Stimulated activated CD4-positive, alpha-beta T cell treated with anti-CD3 and anti-CD28 coated beads, Interleukin-15, amount 100 ng/mL, for 24 hours (primary cell): Measurements from ENCODE around the gene MANSC4.

ENCODE experiments used
- DNase-seq: peaks from one replicate; pipeline ENCODE4 v3.0.0-alpha.2; 2020

Gene MANSC4

DNA sequence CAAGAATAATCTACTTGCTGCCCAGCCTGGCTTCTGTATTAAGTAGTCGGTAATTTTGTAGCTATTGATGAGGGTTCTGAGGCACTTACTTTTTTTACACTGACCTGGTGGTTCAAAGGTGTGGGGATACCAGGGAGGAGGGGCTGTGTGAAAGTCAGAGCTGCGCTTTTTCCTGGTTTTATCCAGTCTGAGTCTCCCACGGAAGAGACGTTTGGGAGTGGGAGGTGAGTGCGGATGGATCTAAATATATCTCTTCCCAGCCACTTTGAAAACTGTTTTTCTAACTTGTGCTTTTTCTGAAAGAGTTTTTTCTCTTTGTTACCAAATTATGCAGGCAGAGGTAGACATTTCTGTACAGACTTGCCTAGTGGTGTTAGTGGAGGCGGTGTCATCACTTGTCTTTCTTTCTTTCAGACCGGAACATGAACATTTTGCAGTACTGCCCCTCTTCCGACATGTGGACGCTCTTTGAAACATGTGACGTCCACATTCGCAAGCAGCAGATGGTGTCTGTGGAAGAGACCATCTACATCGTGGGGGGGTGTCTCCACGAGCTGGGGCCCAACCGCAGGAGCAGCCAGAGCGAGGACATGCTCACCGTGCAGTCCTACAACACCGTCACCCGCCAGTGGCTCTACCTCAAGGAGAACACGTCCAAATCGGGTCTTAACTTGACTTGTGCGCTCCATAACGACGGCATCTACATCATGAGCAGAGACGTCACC, 17.4 kb upstream of the MANSC4 start:
- no peak for DNase-seq

DNA sequence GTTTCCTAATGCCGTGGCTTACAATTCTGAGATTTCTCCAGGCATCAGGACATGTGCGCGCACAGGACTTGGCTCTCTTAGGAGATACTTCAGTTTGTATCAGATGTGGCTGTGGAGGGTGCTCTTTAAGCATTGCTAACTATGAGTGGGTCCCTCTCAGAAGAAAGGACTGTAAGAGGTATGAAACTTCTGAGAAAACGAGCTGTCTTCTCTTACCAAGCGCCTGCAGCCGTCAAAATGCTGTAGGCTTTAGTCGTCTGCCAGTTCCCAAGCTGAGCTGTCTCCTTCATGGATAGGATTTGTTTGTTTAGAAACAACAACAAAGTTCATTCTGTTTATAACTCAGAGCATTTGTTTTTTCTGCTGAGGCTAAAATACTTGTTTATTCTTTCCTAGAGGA, 16.1 kb upstream of the MANSC4 start:
- DNase-seq = no peak

DNA sequence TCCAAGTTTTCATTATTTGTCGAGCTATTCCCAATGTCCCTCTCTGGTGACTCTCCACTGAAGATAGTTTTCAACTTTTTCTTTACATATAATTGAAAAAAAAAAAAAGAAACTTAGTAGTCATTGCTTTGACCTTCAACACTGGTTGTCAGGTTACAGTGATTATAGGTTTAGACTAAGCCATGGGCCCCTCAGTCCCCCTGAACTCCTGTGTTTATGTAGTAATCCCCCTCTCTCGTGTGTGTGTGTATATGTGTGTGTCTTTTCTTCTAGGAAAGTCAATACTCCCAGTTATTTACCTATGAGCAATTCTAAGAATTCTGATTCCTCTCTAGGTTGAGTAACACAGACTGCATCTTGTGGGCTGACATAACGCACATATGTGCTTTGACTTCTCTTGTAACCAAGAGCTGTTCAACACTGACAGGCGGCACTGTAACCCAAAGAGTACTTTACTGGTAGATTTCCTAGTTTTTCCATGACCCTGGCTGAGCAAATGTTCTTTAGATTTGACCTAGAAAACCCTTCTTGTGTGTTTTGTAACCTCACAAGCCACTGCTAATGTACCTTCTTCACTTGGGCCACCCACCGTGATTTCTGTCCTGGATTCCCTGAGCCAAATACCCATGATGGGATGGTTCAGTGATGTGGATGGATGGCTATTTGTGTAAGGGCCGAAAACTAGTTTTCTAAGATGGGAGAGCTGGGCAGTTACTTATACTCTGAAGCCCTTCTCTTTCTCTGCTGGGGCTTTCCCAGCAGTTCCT, 15.0 kb upstream of the MANSC4 start:
- no peak for DNase-seq

DNA sequence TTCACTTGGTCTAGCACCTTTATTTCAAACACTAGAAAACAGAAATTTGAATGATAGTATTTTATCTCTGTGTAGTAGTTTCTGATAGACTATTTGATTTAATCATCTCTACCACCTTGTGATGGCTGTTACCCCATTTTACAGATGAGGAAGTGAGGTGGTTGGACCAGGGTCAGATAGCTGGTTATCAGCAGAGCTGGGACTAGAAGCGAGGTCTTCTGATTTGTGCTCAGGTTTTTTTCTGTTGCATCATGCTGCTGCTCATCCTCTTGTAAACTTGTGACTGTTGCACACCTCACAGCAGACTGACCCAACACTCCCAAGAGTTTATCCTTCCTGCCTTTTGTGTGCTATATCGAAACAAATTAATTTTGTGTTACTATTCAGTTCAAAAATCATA, 10.1 kb upstream of the MANSC4 start:
- no peak for DNase-seq

DNA sequence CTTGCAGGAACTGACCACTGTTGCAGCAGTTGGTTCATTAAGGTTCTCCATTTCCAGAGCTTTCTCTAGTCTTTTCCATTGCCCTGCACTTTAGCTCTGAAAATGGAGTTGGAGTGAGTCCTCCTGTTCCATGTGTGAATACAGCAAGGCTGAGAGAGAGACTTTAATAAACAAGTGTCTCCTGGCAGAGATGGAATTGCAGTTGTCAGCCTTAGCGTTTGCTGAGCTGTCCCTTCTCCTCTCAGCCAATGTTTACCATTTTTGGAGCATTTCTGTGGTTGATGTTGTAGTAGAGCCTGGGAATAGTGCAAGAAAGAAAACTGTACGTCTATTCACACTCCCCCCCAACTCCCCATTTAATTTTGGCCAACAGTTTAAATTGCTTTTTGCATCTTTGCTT, 7.5 kb upstream of the MANSC4 start:
- DNase-seq = no peak

DNA sequence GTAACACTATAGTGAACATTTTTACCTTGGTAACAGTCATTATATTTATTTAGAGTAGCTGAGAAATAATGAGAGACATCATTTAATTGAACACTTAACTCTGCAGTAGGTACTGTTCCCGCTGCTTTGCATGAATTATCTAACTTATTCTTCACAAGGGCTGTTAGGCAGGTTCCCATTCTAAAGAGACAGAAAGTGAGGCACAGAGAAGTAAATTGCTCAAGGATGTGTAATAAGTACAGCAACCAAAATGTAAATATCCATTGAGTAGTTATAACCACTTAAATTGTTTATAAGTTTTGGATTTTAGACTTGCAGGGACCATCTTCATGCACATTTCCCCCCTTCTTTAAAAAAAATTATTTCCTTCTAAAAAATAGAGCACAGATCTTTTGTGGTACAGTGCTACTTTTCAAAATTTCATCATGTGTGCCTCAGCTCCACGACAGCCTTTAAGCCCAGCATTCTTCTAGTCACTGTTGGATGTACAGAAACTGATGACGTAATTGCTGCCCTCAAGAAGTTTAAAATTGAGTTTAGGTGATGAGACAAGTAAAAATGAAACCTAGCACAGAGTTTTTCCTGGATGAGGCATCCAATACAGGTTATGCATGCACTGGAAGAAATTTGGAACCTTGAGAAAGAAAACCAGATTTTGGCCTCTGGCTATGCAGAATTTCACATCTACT, 6.0 kb upstream of the MANSC4 start:
- DNase-seq = no peak

DNA sequence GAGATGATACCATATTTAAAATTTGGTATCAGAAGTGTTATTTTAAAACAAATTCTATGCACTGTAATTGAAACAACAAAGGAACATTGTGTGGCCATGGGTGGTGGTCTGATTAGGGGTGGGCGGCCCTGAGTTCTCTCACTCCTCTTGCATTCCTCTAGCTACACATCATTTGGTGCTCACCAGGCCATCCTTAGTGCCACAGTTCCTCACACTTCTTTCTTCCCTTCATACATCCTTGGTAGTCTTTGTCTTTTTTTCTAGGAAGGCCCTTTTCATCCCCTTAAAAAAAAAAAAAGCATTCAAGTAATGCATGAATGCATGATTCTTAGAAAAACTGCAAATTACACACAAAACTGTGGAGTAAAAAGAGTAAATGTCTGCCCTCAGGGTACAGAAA, 2.4 kb upstream of the MANSC4 start:
- no peak for DNase-seq

DNA sequence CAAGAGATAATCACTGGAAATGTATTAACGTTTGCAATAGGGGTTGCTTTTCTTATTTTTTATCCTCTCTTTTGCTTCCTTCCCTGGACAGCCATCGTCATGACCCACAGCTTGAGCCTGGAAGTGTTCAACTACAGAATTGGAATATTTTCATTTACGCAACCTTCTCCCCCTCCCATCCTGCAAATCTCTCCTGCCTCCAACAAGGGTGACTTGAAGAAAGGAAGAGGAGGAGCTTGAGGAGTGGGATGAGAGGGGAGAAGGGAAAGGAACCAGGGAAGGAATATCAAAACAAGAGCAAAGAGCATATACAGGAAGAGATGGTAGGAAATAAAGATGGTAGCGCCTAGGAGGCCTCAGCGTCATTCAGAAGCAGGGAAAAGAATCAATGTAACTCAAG, 1.6 kb upstream of the MANSC4 start:
- no peak for DNase-seq

DNA sequence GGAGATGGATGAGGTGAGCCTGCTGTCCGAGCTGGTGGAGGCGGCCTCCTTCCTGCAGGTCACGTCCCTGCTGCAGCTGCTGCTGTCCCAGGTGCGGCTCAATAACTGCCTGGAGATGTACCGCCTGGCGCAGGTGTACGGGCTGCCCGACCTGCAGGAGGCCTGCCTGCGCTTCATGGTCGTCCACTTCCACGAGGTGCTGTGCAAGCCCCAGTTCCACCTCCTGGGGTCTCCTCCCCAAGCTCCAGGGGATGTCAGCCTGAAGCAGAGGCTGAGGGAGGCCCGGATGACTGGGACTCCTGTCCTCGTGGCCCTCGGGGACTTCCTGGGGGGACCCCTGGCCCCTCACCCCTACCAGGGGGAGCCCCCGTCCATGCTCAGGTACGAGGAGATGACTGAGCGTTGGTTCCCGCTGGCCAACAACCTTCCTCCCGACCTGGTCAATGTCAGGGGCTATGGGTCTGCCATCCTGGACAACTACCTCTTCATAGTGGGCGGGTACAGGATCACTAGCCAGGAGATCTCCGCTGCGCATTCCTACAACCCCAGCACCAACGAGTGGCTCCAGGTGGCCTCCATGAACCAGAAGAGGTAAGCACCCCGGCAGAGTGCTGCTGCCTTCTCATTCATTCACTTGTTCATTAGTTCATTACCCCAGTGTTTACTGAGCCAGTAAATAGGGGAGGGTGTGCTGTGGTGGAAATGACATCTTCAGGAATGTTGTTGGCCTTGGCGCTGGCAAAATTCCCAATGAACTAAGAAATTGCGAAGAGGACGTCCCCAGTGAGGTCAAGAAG, 774 bp upstream of the MANSC4 start:
- peak; percentile 50 for DNase-seq

DNA sequence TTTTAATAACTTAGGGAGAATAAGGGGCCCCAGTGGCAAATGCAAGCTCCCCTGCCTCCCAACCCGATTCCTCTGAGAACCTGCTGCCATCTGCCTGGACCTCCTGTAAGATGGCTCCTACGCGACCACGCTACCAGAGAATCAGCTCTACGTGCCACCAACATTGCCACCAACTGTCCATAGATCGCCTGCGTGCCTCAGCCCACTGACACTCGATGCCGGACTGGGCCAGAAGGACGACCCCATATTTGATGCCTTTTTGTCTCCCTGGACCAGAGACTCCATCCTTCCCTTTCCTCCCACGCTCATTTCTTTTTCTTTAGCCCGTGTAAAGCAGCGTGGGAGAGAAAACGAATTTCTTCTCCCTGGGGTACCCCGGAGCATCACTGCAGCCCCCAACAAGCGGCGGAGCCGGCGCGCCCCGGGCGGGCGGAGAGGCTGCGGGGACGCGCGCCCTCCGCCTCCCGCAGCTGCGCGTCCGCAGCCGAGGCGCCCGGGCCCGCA, 568 bp downstream of the MANSC4 start:
- peak; percentile 29 for DNase-seq

DNA sequence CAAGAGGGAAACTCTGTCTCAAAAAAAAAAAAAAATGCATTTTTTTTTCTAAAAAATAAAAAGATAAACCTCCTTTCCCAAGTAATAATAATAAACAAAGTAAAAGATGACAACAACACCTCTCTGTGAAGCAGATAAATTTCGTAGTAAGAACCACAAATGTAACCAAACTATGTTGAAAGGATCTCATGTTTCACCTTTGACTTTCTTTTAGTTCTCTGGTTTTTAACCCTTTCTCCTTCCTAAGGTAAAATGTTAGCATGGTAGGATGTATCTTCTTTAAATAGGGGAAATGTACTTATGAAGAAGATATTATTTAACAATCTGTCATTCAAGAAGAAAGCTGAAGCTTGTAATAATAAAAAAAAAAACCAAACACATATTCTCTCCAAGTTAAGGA, 1.8 kb downstream of the MANSC4 start:
- DNase-seq = no peak

DNA sequence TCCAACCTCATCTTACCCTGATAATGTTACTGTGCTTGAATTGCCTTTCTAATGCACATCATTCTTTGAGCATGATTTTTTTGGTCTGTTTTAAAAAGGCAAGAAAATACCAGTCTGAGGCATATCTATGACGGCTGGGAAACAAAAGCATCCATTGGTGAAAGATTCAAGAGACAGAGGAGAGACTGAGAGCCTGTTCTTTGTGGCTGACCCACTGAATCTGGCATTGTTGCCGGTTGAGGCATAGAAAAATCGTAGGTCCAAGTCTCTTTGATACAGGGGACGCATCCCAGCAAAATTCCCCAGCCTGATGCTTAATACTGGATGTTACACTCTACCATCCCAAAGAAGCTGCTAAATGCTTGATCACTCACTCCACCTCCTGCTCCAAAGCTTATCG, 2.9 kb downstream of the MANSC4 start:
- DNase-seq = no peak

DNA sequence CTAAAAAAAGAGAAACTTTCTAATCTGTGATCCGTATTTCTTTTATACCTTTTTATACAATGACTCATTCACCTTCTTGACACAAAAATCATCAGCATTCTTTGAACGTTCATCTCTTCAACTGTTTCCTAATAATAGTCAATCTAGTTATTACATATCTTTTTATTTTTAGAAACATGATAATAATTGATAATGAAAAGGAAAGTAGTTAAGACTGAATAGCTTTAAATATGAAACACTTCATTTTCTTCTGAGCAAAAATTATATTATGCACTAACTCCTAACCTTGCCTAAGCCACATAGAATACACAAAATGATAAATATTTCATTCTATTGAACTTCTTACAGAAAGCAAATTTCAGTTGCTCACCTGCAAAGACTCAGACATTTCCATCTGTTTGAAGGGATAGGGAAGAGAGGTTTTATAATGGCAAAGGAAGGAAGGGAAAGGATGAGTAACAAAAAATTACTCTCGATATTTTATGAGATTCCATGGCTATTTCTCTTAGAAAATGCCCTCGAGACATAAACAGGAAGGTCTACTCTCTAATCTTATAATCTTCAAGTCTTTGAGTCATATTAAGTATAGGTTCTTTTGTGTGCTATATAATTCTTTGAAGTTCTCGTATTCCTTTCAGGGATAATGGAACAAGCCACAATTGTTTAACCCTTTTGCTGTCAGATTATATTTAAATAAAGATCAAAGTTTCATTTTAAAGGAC, 7.5 kb downstream of the MANSC4 start:
- DNase-seq = no peak

DNA sequence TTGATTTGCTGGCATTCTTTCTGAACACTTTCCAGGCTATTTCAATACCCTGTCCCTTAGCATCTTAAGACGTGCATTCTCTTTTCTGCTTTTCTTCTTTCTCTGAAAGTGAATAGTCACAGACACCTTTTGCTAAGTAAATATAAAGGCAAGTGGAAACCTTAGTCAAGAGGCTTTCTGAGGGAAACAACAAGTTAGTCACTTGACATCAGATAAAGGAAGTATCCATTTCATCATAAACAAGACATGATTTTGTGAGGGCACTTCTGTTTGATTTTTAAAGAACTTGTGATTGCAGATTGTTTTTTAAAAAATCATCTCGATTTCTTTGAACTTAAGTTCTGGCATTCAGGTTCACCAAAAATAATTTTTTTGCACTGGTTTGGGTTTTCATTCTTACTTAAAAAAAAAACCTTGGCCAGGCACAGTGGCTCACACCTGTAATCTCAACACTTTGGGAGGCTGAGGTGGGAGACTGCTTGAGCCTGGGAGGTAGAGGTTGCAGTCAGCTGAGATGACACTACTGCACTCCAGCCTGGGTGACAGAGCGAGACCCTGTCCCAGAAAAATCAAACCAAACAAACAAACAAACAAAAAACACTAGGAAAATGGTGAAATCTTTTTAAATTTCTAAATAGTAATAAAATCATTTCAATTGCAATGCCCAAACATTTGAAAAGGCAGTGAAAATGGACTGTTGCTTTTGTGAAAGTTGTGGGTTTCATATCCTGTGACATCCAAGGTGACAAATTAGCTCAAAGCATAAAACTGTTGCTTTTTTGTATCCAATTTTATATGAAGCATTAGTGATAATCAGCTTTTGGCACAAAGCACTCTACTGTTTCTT, 8.3 kb downstream of the MANSC4 start:
- no peak for DNase-seq

DNA sequence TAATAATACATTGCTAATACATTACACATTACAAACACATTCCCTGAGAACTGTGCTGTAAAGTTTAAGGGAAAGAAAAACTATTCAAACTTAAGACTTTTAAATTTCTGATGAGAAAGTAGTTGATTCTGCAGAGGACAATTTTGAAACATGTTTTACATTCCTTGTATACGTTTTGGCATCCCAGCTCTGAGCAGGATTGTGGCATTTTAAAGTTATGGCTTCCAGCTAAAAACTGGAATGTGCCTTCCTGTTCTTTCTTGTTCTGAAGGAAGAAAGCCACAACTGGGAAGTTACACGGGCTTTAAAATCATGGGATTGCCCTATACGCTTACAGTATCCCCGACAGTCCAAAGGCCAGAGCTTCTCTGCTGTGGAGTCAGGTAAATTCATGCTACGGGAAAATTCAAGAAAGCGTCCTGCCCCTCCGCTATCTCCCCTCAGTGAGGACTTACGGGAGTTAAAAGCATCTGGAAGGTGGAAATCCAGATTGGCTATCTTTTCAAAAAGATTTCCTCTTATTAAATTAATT, 10.8 kb downstream of the MANSC4 start:
- DNase-seq = no peak

DNA sequence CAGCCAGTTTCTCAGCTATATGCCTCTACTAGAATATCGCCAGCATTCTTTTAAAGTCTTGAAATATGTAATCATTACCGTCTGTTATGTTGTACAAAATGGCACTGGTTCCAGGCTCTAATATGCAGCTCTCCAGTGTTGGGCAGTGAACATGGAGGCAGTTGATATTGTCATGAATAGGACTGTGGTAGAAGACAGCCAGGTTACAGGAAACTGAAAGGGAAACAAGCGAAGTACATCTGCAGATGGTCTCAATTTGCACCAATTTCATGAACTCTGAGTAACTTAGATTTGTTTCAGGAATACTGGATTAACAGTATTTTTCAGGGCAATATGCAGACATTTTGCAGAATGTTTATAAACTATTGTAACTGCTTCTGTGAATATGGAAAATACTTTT, 13.4 kb downstream of the MANSC4 start:
- DNase-seq = no peak

DNA sequence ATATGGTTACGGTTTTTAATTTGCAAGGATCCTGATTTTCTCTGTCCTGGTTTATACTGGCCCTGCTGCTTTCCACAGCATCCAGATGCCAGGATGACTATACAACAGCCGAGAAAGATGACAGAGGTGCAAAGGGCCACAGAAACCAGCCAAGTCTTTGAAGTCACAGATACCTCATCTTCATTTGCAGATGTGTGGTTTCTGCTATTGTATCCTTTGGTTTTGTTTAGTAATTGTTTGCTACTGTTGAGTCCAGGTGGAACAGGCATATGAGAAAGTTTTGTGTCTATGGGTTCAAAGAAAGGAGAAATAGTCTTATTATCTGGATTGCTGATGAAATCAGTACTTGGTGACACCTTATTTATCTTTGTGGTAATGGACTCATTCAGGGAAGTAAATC, 17.3 kb downstream of the MANSC4 start:
- DNase-seq = no peak

DNA sequence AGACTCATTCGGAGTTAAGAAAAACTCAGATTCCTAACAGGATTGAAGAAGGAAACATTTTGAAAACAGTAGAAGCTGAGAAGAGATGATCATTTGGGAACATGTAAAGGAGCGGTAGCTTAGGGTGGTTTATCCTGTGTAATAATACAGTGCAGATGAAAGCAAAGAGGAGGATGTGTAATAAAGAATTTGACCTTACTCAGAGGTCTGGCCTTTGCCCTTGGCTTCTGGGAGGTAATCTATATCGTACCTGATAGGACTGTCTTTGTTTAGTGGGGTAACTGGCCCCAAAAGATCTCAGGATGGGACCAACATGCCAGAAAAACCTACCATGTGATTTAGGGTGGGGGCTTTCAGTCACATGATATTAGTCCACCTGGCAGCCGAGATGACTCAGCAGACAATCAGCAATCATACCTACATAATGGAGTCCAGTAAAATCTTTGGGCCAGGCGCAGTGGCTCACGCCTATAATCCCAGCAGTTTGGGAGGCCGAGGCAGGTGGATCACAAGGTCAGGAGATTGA, 23.3 kb downstream of the MANSC4 start:
- no peak for DNase-seq

DNA sequence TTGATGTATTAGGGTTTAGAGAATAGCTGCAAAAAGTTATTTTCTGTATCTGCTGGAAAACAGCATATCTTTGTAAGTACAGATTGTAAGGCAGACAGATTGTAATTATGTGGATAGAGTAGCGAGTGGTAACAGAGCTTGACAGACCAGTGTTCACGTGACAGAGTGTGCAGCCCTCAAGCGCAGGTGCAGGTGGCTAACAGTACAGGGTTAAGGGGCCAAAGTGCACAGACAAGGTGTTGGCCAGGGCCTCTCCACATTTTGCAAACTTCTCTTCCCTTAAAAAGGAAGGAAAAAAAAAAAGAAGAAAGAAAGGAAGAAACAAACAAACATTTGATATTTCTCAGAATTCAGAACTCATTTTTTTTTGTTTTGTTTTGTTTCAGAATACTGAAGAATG, 25.2 kb downstream of the MANSC4 start:
- DNase-seq = no peak

DNA sequence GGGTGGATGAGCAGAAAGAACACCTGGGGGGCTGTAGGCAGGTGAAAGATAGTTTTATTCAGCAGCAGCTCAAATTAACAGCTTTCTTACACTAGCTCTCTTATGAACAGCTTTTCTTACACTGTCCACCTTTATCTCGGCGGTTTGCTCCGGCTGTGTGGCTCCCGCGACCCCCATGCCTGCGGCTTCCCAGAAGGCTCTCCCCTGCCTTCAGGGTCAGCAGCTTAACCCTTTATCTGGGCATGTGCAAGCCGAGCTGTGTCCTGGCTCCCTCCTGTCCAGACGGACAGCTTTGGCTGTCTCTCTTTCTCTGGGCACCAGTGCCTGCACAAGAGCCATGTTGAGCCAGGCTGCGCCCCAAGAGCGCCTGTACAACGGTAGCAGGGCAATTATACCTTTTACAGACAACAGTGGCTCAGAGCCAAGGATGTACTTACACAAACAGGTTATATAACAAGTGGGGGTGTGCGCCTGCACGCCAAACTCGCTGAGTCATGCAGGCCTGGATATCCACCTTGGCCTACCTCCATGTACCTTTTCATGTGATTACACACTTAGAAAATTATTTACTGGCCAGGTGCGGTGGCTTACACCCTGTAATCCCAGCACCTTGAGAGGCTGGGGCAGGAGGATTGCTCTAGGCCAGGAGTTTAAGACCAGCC, 28.5 kb downstream of the MANSC4 start:
- no peak for DNase-seq
